ENCODE data around the gene LRRN2.
"Not testable (repeated sequence)": the region's sequence is repeated elsewhere in the genome, so short reads cannot be mapped to it uniquely, and the experiment has no call there.

Gene LRRN2

DNA sequence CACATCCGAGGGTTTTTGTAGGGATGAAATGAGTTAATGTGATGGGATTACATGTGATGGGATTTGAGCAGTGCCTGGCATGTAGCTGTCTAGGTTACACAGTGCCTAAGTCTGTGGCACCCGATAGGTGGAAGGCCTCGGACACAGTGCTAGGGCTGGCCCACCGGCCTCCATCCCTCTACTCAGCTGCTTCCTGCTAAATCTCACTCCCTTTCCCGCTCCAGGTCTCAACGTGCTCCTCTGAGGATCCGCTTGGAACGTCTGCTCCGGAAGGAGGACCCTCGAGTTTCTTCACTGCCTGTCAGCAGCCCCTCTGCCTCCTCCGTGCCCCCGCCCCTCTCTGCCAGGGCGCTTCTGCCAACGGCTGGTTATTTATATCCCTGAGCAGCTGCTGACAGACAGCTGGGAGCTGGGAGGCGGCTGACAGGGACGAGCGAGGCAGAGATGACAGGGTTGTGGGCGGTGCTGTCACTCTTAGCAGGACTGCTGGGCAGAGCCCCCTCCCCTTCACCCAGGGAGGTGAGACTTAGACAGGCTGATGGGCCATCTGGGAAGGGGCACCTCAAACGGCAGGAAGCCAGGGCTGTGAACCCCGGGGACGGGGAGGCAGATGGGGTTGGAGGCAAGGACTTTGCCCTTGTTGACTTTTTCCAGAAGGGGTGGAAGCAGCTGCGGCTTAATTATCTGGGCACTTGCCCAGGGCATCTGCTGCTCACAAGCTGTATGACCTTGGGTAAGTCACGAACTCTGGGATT, 26.6 kb upstream of the LRRN2 start:
- no peak for DNase-seq

- no peak for DNase-seq
Measured at GRCh38 chr1:204711103-204711946, 25.8 kb upstream of the LRRN2 start.

- DNase-seq, result no peak
Measured at GRCh38 chr1:204709960-204710912, 24.7 kb upstream of the LRRN2 start.

- DNase-seq, result no peak
Measured at GRCh38 chr1:204709021-204709420, 23.5 kb upstream of the LRRN2 start.

DNA sequence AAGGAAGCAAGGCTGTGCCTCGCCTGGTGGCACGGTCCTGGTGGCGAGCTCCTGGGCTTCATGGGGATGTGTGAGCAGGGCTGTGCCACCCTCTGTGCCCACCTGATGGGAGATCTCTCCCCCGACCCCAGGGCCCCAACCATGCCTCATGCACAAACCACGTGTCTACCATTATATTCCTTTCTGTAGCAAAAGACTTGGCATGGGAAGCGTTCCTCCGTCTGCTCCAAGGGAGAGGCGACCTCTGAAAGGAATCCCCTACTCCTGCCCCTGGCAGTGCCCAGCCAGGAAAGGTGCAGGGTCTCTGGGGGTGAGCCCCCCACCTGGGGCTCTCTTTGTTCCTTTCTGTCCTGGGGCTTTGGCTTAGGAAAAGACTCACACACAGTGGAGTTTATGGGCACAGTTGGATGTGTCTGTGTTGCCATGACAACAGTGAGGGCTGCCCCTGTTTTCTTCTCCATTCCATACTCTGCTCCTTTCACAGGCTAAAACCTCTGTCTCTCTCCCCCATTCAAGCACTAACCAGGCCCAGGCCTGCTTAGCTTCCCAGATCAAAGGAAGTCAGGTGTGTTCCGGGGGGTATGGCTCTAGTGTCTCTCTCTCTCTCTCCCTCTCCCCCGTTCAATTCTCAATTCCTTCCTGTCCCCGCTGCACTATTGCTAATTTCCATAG, 21.4 kb upstream of the LRRN2 start:
- no peak for DNase-seq

DNA sequence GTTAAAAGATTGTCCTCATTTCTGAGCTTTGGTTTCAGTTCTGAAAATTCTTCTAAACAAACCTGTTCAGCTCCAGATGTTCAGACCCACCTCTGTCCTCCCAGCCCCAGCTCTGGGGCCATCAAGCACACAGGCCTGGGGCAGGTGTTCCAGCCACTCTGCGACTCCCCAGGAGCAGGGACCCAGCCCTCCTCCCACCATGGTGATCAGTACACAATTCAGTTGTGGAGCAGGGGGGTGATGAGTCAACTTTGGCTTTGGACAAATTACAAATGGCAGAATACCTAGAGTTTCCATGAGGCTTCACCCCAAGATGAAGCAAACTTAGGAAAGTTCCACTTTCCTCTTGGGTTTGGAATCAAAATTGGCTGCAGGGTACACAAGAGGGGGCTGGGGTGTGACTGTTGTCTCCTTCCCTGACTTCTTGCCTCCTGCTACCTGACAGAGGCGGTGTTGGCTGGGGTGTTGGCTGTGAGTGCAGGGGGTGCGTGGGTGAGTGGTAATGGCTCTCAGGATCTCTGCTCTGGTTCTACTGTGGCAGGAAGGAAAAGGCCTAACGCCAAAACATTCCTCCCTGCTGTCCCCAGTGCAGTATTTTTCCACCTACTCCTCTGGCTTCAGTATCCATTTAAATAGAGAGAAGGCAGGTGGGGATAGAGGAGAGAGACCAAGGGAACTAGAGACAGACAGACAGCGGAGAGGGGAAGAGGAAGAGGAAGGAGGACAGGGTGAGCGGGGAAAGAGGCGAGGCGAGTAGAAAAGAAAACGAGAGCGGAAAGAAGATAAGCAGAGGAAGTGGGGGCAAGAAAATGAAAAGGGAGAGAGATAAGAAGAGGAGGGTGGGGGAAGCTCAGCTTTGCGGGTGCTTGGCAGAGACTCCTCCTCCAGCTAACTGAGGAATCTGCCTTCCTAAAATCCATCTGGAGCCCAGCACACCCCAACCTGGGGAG, 20.6 kb upstream of the LRRN2 start:
- DNase-seq, result no peak

DNA sequence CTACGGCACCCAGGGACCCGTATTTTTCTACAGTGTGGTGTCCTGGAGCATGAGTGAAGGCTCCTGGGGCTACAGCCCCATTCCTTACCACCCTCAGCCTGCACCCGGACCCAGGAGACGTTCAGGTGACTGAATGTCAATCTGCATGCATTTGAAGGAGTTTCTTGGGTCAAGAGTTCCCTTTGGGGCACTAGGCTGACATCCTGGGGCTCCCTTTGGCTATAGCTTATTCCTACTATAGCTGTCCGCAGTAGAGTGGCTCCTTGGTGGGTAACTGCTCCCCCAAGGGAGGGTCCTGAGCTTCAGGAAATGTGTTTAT, 19.9 kb upstream of the LRRN2 start:
- DNase-seq, result no peak

GRCh38 chr1:204704794-204705492, 19.4 kb upstream of the LRRN2 start:
- DNase-seq, result no peak

GRCh38 chr1:204703826-204704612, 18.5 kb upstream of the LRRN2 start:
- DNase-seq, result no peak

DNA sequence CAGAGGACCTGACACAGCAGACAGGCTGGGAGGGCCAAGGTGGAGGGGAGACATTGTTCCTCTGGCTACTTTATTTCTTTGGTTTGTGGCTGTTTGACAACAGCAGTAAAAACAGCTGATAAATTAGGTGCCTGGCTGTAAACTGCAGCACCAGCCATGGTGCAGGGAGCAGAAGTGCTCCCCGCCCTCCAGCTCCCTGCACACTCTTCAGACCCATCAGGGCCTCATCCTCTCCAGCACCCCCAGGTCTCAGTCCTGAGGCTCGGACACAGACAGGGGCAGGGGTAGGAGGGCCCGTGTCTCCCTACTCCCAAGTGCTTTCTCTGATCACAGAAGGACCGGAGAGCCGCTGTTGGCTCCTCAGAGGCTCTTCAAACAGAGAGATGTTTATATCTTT, 17.7 kb upstream of the LRRN2 start:
- no peak for DNase-seq

DNA sequence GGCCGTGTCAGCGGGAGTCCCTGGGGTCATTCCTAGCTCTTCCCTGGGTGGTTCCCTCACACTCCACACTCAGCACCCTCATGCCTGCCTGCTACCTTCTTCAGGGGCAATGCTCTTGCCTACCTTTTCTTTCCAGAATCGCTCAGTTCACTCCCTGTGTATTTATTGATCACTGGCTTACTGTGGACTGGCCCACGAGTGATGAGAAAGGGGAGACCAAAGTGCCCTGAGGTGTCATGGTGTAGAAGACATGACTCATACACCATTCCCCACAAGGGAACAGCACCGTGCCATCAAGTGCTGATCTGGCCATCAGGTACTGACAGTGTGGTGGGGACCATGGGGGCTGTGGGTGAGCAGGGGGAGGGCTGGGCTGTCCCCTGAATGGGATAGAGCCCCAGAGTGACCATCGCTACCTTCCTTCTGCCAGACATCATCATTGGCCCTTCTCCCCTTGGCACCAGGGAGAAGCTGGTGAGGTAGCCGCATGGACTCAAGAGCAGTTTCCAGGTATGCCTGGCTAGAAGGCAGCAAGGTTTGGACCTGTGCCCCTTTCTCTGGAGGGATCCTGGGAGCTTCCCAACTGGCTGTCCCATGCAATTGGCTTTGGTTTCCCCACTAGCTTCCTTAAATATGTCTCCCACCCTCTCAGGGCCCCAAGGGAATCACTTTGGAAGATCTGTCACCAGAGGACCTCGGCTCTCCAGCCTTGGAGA, 17.2 kb upstream of the LRRN2 start:
- DNase-seq, result no peak

- no peak for DNase-seq
Measured at GRCh38 chr1:204701229-204701628, 15.7 kb upstream of the LRRN2 start.

DNA sequence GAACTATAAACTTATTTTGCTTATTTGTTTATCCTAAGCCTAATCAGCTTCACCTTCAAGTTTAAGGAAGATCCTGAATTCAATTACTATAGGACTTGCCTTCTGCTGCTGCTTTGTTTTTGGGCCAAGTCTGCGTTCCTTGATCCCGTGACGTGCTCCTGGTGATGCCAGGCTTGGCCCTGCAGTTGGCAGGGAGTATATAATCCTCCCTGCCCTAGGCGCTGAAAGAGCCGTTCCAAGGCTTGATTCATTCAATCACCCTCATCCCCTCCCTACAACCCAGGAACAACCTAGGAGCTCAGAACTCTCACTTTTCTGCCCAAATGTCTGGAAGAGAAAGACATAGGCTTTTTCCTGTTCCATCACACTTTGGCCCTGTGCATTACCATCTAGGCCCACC, 12.4 kb upstream of the LRRN2 start:
- DNase-seq, result no peak

GRCh38 chr1:204696606-204697005, 11.1 kb upstream of the LRRN2 start:
- no peak for DNase-seq

GRCh38 chr1:204695692-204696091, 10.2 kb upstream of the LRRN2 start:
- DNase-seq, result no peak

DNA sequence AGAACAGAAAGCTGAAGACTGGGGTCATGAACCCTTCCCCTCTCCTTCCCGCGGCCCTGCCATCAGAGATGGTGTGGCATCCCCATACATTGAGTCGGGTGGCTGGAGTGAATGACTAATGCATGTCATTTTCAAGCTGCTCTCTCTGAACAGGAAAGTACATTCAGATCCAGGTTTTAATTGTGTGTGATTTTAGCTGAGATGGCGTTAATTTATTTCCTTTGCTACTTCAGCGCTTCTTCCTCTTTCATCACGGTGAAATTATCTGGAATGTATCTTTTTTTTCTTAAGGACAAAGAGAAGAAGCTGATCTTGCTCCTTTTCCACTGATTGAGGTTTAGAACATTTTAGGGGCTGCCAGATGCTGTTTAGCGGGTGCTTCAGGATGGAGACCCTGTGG, 8.6 kb upstream of the LRRN2 start:
- no peak for DNase-seq

- DNase-seq, result no peak
Measured at GRCh38 chr1:204692841-204693356, 7.4 kb upstream of the LRRN2 start.

GRCh38 chr1:204692325-204692840, 6.8 kb upstream of the LRRN2 start:
- DNase-seq, result no peak

GRCh38 chr1:204691328-204691730, 5.8 kb upstream of the LRRN2 start:
- DNase-seq, result not testable (repeated sequence)

Data from effector CD4-positive, alpha-beta T cell (primary cell).